Epidermal melanocyte (primary cell): ENCODE data around the gene XAGE1A.
"Not testable (repeated sequence)": the region's sequence is repeated elsewhere in the genome, so short reads cannot be mapped to it uniquely, and the experiment has no call there.

ENCODE experiments used
- DNase-seq: peaks from one replicate; pipeline ENCODE4 v3.0.0; 2011; ENCODE audit warnings: low spot score; ENCODE audit not compliant: insufficient read length

Gene XAGE1A, protein sequence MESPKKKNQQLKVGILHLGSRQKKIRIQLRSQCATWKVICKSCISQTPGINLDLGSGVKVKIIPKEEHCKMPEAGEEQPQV

DNA sequence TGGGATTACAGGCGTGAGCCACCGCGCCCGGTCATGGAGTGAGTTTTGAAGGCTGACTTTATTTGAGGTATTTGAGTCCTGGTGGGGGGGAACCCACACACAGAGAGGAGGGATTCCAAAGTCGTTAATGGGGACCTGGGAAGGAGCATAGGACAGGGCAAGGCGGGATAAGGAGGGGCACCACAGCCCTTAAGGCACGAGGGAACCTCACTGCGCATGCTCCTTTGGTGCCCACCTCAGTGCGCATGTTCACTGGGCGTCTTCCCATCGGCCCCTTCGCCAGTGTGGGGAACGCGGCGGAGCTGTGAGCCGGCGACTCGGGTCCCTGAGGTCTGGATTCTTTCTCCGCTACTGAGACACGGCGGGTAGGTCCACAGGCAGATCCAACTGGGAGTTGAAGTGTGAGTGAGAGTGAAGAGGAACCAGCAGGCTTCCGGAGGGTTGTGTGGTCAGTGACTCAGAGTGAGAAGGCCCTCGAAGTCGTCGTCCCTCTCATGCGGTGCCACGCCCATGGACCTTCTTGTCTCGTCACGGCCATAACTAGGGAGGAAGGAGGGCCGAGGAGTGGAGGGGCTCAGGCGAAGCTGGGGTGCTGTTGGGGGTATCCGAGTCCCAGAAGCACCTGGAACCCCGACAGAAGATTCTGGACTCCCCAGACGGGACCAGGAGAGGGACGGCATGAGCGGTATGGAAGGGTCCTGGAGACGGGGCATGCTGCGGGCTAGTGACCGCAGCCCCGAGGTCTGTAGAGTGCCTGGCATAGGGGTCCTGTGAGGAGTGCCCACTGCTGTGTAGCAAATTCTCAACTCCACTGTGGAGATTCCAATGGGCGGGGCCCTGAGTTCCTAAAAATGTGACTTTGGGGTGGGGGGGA lies at the start of gene XAGE1A:
Gene XAGE1A, plus strand, starts transcription at position 264 of the 874 bp plus-strand sequence. CDS start 1,554 bp downstream, outside the sequence.
- DNase-seq, result not testable (repeated sequence)

DNA sequence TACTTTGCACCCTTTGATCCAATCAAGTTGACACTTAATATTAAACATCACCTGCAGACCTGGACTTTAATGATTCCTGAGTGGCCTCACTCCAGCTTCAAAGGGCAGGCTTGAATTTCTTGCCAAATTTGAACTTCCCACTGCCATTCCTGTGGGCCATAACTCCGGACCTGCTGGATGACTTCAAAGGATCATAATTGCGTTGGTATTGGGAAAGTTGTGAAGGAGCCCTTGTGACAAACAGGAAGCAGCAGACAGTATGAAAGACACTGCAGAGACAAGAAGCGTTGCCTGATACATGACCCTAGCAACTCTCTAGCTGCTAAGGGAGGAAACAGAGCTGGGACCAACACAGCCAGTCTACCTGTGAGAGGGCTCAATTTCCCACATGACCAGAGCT lies 43.6 kb upstream of the XAGE1A start:
- not testable (repeated sequence) for DNase-seq

DNA sequence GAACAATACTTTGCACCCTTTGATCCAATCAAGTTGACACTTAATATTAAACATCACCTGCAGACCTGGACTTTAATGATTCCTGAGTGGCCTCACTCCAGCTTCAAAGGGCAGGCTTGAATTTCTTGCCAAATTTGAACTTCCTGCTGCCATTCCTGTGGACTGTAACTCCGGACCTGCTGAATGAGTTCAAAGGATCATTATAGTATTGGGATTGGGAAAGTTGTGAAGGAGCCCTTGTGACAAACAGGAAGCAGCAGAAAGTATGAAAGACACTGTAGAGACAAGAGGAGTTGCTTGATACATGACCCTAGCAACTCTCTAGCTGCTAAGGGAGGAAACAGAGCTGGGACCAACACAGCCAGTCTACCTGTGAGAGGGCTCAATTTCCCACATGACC lies 24.3 kb upstream of the XAGE1A start:
- DNase-seq, result not testable (repeated sequence)

DNA sequence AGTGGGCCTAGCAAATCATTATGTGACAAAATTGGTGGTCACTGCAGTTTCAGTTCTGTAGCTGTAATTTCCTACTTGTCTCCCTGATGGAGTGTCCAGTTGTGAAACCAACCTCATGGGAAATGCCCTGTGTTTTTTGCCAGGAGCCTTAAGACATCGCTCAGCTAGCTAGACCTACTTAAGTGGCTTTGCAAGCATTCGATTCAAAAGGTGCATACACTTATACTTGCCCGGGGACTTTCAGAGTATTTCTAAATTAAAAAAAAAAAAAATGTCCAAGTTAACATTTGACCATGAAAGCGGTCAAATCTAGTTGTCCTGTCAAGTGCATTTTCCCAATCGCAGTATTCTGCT lies 788 bp downstream of the XAGE1A start:
- DNase-seq, result not testable (repeated sequence)

DNA sequence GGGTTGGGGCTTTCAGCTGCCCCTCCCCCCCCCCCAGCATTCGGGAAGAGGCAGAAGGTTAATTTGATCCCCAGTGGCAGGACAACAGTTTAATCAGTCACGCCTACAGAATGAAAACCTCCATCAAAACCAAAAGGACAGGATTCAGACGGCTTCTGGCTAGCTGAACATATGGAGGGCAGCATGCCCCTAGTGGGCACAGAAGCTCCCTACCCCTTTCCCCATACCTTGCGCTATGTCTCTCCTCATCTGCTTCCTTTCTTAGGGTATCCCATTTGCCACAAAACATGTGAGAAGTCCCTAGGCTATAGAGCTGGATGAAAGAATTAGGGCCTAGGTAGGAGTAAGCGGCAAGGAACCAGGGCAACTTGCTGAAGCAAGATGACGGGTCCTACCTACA lies 5.8 kb downstream of the XAGE1A start:
- DNase-seq, result not testable (repeated sequence)

DNA sequence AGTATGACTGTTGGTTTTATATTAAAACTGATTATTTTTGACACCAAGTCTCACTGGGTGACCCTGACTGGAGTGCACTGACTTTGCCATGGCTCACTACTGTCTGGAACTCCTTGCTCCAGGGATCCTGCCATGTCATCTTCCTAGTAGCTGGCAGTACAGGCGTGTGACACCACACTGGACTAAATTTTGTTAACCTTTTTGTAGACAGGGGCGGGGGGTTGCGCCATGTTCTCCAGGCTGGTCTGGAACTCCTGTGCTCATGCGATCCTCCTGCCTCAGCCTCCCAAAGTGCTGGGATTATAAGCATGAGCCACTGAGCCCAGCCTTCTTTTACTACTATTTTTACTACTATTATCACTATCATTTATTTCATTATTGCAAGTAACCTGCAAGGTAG lies 8.9 kb downstream of the XAGE1A start:
- DNase-seq, result no peak

DNA sequence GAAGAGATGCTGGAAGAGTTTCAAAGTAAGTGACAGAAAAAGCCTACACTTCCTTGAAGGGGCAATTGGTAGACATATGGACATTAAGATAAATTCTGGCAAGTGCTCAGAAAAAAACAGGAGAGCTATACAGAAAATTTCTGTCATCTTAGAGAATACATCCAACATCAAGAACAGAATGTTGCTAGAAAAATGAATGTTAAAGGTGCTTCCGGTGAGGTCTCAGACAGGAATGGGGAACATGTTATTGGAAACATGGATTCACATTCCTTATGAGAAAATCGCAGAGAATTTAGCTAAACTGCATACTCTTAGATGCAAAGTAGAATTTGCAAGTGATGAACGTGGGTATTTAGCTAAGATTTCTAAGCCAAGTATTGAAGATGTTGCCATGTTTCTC lies 11.7 kb downstream of the XAGE1A start:
- DNase-seq, result no peak

DNA sequence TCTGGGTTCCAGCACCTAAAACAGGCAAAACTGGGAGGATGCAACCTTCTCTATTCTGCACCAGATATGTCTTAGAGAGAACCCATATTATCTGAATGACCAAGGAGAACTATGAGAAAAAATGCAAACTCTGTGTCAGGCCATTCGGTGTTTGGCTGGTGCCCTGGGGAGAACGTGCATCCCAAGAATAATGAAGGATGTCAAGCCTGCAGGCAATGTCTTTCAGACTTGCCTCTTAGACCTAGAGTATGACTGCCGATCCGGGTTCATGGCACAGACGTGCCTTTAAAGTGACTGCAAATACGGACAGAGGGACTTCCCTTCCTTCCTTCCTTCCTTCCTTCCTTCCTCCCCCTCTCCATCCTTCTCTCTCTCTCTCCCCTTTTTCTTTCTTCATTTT lies 14.3 kb downstream of the XAGE1A start:
- no peak for DNase-seq

DNA sequence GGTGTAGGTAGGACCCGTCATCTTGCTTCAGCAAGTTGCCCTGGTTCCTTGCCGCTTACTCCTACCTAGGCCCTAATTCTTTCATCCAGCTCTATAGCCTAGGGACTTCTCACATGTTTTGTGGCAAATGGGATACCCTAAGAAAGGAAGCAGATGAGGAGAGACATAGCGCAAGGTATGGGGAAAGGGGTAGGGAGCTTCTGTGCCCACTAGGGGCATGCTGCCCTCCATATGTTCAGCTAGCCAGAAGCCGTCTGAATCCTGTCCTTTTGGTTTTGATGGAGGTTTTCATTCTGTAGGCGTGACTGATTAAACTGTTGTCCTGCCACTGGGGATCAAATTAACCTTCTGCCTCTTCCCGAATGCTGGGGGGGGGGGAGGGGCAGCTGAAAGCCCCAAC lies 15.5 kb downstream of the XAGE1A start:
- DNase-seq, result not testable (repeated sequence)

DNA sequence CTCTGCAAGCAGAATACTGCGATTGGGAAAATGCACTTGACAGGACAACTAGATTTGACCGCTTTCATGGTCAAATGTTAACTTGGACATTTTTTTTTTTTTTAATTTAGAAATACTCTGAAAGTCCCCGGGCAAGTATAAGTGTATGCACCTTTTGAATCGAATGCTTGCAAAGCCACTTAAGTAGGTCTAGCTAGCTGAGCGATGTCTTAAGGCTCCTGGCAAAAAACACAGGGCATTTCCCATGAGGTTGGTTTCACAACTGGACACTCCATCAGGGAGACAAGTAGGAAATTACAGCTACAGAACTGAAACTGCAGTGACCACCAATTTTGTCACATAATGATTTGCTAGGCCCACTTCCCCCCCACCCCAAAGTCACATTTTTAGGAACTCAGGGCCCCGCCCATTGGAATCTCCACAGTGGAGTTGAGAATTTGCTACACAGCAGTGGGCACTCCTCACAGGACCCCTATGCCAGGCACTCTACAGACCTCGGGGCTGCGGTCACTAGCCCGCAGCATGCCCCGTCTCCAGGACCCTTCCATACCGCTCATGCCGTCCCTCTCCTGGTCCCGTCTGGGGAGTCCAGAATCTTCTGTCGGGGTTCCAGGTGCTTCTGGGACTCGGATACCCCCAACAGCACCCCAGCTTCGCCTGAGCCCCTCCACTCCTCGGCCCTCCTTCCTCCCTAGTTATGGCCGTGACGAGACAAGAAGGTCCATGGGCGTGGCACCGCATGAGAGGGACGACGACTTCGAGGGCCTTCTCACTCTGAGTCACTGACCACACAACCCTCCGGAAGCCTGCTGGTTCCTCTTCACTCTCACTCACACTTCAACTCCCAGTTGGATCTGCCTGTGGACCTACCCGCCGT lies 20.7 kb downstream of the XAGE1A start:
- DNase-seq, result not testable (repeated sequence)

DNA sequence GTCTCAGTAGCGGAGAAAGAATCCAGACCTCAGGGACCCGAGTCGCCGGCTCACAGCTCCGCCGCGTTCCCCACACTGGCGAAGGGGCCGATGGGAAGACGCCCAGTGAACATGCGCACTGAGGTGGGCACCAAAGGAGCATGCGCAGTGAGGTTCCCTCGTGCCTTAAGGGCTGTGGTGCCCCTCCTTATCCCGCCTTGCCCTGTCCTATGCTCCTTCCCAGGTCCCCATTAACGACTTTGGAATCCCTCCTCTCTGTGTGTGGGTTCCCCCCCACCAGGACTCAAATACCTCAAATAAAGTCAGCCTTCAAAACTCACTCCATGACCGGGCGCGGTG lies 21.3 kb downstream of the XAGE1A start, which contains the start of gene XAGE1B:
Gene XAGE1B, minus strand, starts transcription at position 77 of the 339 bp plus-strand sequence. CDS start 1,536 bp downstream, outside the sequence.
- DNase-seq, result not testable (repeated sequence)

DNA sequence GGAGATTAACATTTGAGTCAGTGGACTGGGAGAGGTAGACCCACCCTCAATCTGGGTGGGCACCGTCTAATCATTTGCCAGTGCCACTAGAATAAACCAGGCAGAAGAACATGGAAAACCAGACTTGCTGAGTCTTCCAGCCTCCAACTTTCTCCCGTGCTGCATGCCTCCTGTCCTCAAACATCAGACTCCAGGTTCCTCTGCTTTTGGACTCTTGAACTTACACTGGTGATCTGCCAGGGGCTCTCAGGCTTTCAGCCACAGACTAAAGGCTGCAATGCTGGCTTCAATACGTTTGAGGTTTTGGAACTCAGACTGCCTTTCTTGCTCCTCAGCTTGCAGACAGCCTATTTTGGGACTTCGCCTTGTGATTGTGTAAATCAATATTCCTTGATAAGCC lies 45.4 kb downstream of the XAGE1A start:
- DNase-seq, result not testable (repeated sequence)

DNA sequence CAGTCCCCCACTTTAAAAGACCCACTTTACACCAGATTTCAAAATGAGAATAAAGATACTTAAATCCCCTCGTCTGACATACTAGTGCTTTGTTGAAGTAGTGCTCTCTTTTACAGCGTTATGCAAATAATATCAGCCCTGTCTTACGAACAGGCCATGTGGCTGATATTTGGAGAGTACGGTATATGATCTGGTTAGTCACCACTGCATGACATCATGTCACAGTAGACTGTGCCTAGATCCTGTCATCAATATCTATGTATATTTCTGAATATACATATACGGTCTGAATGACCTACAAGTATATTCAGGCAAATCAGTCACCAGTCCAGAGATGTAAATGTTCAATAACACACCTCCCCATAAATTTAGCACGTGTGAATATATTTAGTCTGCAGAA lies 46.7 kb downstream of the XAGE1A start:
- DNase-seq, result no peak

DNA sequence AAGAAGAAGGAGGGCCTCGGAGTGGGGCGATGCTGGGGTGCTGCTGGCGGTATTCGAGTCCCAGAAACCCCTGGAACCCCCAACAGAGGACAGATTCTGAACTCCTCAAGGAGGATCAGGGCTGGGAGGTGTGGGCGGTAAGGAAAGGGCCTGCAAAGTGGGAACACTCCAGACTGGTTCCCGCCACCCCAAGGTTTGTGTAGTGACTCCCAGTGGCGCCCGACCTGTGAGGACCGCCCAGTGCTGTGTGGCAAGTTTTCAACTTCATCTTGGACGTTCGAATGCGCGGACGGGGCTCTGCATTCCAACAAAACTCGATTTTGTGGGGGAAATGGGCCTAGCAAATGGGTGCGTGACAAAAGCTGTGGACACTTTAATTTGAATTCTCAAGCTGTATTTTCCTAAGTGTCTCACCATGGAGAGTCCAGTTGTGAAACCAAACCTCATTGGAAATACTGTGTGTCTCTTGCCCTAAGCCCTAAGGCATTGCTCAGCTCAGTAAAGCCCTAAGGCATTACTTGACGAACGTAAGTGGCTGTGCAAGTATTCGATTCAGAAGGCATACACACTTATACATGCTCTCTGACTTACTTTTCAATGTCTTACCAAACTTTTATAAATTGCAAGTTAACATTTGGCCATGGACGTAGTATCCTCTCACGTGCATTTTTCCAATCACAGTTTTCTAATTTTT lies 48.7 kb downstream of the XAGE1A start:
- DNase-seq, result no peak

DNA sequence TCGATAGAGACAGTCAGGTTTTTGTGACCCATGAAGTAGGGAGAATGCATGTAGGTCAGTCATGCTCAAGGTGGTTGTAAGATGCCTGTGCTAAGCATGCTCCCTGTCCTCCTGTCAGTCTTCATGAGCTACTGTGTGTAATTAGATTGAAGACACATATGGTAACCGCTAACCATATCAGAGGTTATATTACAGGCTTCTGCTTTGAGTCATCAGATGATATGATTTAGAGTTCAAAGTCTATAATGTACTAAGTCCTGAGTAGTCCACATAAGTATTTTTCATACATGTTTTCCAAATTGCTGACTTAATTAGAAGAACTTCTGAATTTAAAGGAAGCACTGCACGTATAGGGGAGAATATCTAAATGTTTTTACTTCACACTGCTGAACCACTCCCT lies 53.2 kb downstream of the XAGE1A start:
- not testable (repeated sequence) for DNase-seq
